ENCODE measurements around the gene AMER3.

DNA sequence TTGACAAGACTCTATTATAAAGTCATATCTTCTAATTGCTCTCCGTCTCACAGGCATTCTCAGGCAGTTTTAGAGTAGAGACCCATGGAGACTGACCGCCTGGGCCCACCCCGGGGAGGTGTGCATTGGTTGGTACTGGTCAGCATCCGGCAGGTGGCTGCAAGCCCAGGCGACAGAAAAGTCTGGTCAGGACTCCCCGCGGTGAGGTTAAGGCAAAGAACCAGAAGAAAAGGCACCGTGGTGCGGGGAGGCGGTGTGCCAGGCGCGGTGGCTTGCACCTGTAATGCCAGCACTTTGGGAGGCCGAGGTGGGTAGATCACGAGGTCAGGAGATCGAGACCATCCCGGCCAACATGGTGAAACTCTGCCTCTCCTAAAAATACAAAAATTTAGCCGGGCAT is 32.5 kb downstream of the AMER3 start:
- TF ChIP-seq, protein P1, sequence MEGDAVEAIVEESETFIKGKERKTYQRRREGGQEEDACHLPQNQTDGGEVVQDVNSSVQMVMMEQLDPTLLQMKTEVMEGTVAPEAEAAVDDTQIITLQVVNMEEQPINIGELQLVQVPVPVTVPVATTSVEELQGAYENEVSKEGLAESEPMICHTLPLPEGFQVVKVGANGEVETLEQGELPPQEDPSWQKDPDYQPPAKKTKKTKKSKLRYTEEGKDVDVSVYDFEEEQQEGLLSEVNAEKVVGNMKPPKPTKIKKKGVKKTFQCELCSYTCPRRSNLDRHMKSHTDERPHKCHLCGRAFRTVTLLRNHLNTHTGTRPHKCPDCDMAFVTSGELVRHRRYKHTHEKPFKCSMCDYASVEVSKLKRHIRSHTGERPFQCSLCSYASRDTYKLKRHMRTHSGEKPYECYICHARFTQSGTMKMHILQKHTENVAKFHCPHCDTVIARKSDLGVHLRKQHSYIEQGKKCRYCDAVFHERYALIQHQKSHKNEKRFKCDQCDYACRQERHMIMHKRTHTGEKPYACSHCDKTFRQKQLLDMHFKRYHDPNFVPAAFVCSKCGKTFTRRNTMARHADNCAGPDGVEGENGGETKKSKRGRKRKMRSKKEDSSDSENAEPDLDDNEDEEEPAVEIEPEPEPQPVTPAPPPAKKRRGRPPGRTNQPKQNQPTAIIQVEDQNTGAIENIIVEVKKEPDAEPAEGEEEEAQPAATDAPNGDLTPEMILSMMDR (IDR thresholded peaks at IDR 0.05; ENCODE audit: poor library complexity) = no peak
- no peak for TF ChIP-seq EZH2phosphoT487 (IDR thresholded peaks at IDR 0.05; ENCODE audit: low read depth, severe bottlenecking, unreplicated experiment)

All from hepatocyte (in vitro differentiated cells).